ENCODE measurements around the gene SLC35C1.

The SLC35C1 gene

DNA sequence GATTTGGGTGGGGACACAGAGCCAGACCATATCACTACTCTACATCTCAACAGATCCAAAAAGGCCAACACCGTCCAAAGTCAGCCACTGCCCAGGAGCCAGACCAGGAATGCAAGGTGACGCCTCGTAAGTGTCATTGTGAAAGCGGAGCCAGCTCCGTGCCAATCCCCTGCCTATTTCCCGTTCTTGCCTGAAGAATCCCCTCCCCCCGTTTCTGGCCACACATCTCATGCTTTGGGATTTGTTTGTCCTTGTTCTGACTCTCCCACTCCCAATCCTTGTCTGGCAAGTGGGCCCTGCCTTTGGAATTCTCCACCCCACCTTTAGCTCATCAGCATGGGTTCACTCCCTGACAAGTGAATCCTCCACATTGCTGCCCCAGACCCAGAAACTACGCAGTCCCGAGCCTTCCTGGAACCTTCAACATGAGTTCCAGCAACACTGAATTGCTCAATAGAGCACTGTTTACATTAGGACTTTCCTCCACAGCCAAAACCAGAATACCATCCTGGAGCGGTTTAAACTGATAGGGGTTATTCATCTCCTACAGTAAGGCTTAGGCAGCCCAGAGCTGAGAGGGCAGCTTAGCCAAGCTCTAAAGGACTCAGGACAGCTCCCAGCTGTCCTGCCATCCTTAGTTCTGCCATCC lies 6.0 kb upstream of the SLC35C1 start:
- no peaks in the 10 kb centered on the region for H3K4me1 ChIP-seq (ENCODE audit: low read length)
- DNase-seq = no peak
- no peaks in the 10 kb centered on the region for H3F3A ChIP-seq (ENCODE audit: insufficient read depth, low read length)
- no peaks in the 10 kb centered on the region for H3K9me2 ChIP-seq (replicated peaks; ENCODE audit: insufficient read depth, low read length)
- no peak overlapping the region for H3K4me3 ChIP-seq (ENCODE audit: low read length)
- no peak overlapping the region for H3K9ac ChIP-seq (ENCODE audit: low read length)
- no peak overlapping the region for H3K27ac ChIP-seq (ENCODE audit: low read length)
- no peaks in the 10 kb centered on the region for H3K9me3 ChIP-seq (replicated peaks; ENCODE audit: insufficient read depth, low read length)
- H2AFZ ChIP-seq (ENCODE audit: low read length) = no peak overlapping the region
- H4K20me1 ChIP-seq (ENCODE audit: insufficient read depth, low read length) = no peaks in the 10 kb centered on the region; the same call in 1 of the 2 replicates
- H3K79me2 ChIP-seq (ENCODE audit: low read length) = no peaks in the 10 kb centered on the region
- TF ChIP-seq EZH2 (optimal IDR thresholded peaks at IDR 0.05; ENCODE audit: low read depth, low read length) = no peak
- no peak for TF ChIP-seq EZH2phosphoT487 (IDR thresholded peaks at IDR 0.05; ENCODE audit: low read length)
- TF ChIP-seq, protein P1, sequence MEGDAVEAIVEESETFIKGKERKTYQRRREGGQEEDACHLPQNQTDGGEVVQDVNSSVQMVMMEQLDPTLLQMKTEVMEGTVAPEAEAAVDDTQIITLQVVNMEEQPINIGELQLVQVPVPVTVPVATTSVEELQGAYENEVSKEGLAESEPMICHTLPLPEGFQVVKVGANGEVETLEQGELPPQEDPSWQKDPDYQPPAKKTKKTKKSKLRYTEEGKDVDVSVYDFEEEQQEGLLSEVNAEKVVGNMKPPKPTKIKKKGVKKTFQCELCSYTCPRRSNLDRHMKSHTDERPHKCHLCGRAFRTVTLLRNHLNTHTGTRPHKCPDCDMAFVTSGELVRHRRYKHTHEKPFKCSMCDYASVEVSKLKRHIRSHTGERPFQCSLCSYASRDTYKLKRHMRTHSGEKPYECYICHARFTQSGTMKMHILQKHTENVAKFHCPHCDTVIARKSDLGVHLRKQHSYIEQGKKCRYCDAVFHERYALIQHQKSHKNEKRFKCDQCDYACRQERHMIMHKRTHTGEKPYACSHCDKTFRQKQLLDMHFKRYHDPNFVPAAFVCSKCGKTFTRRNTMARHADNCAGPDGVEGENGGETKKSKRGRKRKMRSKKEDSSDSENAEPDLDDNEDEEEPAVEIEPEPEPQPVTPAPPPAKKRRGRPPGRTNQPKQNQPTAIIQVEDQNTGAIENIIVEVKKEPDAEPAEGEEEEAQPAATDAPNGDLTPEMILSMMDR (IDR thresholded peaks at IDR 0.05; ENCODE audit: low read length) = no peak
- no peaks in the 10 kb centered on the region for H3K36me3 ChIP-seq (replicated peaks; ENCODE audit: insufficient read depth, low read length)
- H3K4me2 ChIP-seq (ENCODE audit: low read depth, low read length) = no peak overlapping the region
- no peaks in the 10 kb centered on the region for H3K27me3 ChIP-seq (replicated peaks; ENCODE audit: insufficient read depth, low read length)

DNA sequence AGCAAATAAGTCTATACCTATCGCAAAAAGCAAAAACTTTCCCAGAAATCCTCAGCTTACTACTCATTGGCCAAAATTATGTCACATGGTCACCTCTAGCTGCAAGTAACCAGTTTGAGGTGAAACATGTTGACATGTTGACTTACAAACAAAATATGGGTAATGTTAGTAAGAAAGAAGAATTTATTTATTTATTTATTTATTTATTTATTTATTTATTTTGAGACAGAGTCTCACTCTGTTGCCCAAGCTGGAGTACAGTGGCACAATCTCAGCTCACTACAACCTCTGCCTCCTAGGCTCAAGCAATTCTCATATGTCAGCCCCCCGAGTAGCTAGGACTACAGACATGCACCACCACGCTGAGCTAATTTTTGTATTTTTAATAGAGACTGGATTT lies 5.4 kb upstream of the SLC35C1 start:
- no peaks in the 10 kb centered on the region for H3F3A ChIP-seq (ENCODE audit: insufficient read depth, low read length)
- no peaks in the 10 kb centered on the region for H3K4me1 ChIP-seq (ENCODE audit: low read length)
- H3K79me2 ChIP-seq (ENCODE audit: low read length) = no peaks in the 10 kb centered on the region
- H3K9ac ChIP-seq (ENCODE audit: low read length) = no peak overlapping the region
- H3K9me2 ChIP-seq (replicated peaks; ENCODE audit: insufficient read depth, low read length) = no peaks in the 10 kb centered on the region
- H3K27ac ChIP-seq (ENCODE audit: low read length) = no peak overlapping the region
- no peaks in the 10 kb centered on the region for H3K9me3 ChIP-seq (replicated peaks; ENCODE audit: insufficient read depth, low read length)
- H3K36me3 ChIP-seq (replicated peaks; ENCODE audit: insufficient read depth, low read length) = no peaks in the 10 kb centered on the region
- TF ChIP-seq, protein P1 (IDR thresholded peaks at IDR 0.05; ENCODE audit: low read length) = no peak
- no peak for TF ChIP-seq EZH2phosphoT487 (IDR thresholded peaks at IDR 0.05; ENCODE audit: low read length)
- TF ChIP-seq EZH2 (optimal IDR thresholded peaks at IDR 0.05; ENCODE audit: low read depth, low read length) = no peak
- no peaks in the 10 kb centered on the region for H3K27me3 ChIP-seq (replicated peaks; ENCODE audit: insufficient read depth, low read length)
- H4K20me1 ChIP-seq (ENCODE audit: insufficient read depth, low read length) = no peaks in the 10 kb centered on the region; the same call in 1 of the 2 replicates
- no peak for DNase-seq
- H3K4me2 ChIP-seq (ENCODE audit: low read depth, low read length) = no peak overlapping the region
- no peak overlapping the region for H2AFZ ChIP-seq (ENCODE audit: low read length)
- H3K4me3 ChIP-seq (ENCODE audit: low read length) = no peak overlapping the region

DNA sequence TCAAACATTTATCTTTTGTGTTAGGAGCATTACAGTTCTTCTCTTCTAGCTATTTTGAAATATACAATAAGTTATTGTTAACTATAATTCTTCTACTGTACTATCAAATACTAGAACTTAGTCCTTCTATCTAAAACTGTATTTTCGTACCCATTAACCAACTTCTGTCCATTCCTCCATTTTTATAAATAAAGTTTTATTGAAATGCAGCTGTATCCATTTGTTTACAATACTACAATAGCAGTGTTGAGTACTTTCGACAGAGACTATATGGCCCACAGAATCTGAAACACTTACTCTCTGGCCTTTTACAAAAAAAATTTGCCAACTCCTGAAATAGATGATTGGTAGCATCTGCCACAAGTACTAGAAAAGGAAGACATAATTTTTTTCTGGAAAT lies 4.7 kb upstream of the SLC35C1 start:
- no peak overlapping the region for H2AFZ ChIP-seq (ENCODE audit: low read length)
- no peaks in the 10 kb centered on the region for H3F3A ChIP-seq (ENCODE audit: insufficient read depth, low read length)
- no peak overlapping the region for H3K4me3 ChIP-seq (ENCODE audit: low read length)
- DNase-seq = no peak
- no peak overlapping the region for H3K4me2 ChIP-seq (ENCODE audit: low read depth, low read length)
- no peaks in the 10 kb centered on the region for H3K36me3 ChIP-seq (replicated peaks; ENCODE audit: insufficient read depth, low read length)
- H3K4me1 ChIP-seq (ENCODE audit: low read length) = no peaks in the 10 kb centered on the region
- peaks cover under 1% of the 10 kb centered on the region for H3K79me2 ChIP-seq (ENCODE audit: low read length)
- no peaks in the 10 kb centered on the region for H3K27me3 ChIP-seq (replicated peaks; ENCODE audit: insufficient read depth, low read length)
- no peaks in the 10 kb centered on the region for H3K9me3 ChIP-seq (replicated peaks; ENCODE audit: insufficient read depth, low read length)
- no peak for TF ChIP-seq EZH2phosphoT487 (IDR thresholded peaks at IDR 0.05; ENCODE audit: low read length)
- no peaks in the 10 kb centered on the region for H3K9me2 ChIP-seq (replicated peaks; ENCODE audit: insufficient read depth, low read length)
- no peak overlapping the region for H3K9ac ChIP-seq (ENCODE audit: low read length)
- H4K20me1 ChIP-seq (ENCODE audit: insufficient read depth, low read length) = no peaks in the 10 kb centered on the region; the same call in 1 of the 2 replicates
- no peak overlapping the region for H3K27ac ChIP-seq (ENCODE audit: low read length)

DNA sequence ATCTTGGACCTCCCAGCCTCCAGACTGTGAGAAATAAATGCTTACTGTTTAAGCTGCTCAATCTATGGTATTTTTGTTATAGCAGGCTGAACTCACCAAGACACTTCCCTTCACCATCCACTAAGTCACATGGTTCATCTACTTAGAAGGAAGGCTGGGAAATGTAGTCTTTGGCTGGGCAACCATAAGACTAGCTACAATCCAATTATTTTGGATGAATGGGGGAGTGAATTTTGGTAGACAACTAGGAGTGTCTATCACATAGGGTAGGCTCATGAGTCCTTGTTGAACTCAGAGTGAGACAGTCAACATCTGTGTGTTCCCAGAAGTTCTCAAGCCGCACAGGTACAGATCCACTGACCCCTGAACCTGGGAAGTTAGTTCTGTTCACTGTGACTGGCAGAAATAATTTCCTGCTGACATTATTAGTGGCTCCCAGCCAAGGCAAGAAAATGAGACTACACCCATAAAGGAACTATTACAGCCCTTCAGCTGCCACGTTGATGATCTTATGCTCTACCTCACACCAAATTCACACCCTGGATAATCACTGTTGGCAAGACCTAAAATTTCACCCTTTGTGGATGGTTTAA lies 3.1 kb upstream of the SLC35C1 start:
- H3K9ac ChIP-seq (ENCODE audit: low read length) = no peak overlapping the region
- H4K20me1 ChIP-seq (ENCODE audit: insufficient read depth, low read length) = no peaks in the 10 kb centered on the region; the same call in 1 of the 2 replicates
- no peak overlapping the region for H3K4me3 ChIP-seq (ENCODE audit: low read length)
- TF ChIP-seq EZH2phosphoT487 (IDR thresholded peaks at IDR 0.05; ENCODE audit: low read length) (no peak), EZH2 (optimal IDR thresholded peaks at IDR 0.05; ENCODE audit: low read depth, low read length) (no peak)
- TF ChIP-seq, protein P1 (IDR thresholded peaks at IDR 0.05; ENCODE audit: low read length) = no peak
- H3K27ac ChIP-seq (ENCODE audit: low read length) = no peak overlapping the region
- H3K27me3 ChIP-seq (replicated peaks; ENCODE audit: insufficient read depth, low read length) = no peaks in the 10 kb centered on the region
- no peaks in the 10 kb centered on the region for H3F3A ChIP-seq (ENCODE audit: insufficient read depth, low read length)
- H3K79me2 ChIP-seq (ENCODE audit: low read length) = peaks cover 16% of the 10 kb centered on the region
- DNase-seq = no peak
- H3K9me2 ChIP-seq (replicated peaks; ENCODE audit: insufficient read depth, low read length) = no peaks in the 10 kb centered on the region
- no peaks in the 10 kb centered on the region for H3K36me3 ChIP-seq (replicated peaks; ENCODE audit: insufficient read depth, low read length)
- no peaks in the 10 kb centered on the region for H3K9me3 ChIP-seq (replicated peaks; ENCODE audit: insufficient read depth, low read length)
- H2AFZ ChIP-seq (ENCODE audit: low read length) = no peak overlapping the region
- peaks cover 9% of the 10 kb centered on the region for H3K4me1 ChIP-seq (ENCODE audit: low read length)
- H3K4me2 ChIP-seq (ENCODE audit: low read depth, low read length) = no peak overlapping the region

Data from MM.1S (cell line).